Measurements from ENCODE around the gene ARSJ. TPM values are rescaled to one million over a fixed set of nuclear protein-coding genes. Genes with fewer than 3 reads are reported as not detected.

ARSJ gene
- total RNA-seq, 1 donor from 2014 or later = 11.2 TPM

- no peaks in the 10 kb centered on the region for H3K27me3 Mint-ChIP-seq (ENCODE audit: unreplicated experiment)
- H3K36me3 Mint-ChIP-seq (ENCODE audit: low read depth, unreplicated experiment) = no peaks in the 10 kb centered on the region
- no peak for TF ChIP-seq CTCF (IDR thresholded peaks at IDR 0.05; ENCODE audit: unreplicated experiment)
- H3K27ac Mint-ChIP-seq (ENCODE audit: unreplicated experiment) = no peak overlapping the region
- H3K4me3 Mint-ChIP-seq (ENCODE audit: unreplicated experiment) = no peak overlapping the region
- no peaks in the 10 kb centered on the region for H3K4me1 Mint-ChIP-seq (ENCODE audit: unreplicated experiment)
- DNase-seq (ENCODE audit: low spot score) = no peak
- H3K9me3 Mint-ChIP-seq (ENCODE audit: unreplicated experiment) = no peaks in the 10 kb centered on the region
Observed at GRCh38 chr4:113880240-113881028, 99.0 kb downstream of the ARSJ start.

GRCh38 chr4:113878668-113879067, 100.8 kb downstream of the ARSJ start:
- Mint-ChIP-seq H3K27me3 (ENCODE audit: unreplicated experiment) (no peaks in the 10 kb centered on the region), H3K36me3 (ENCODE audit: low read depth, unreplicated experiment) (no peaks in the 10 kb centered on the region), H3K4me1 (ENCODE audit: unreplicated experiment) (no peaks in the 10 kb centered on the region), H3K27ac (ENCODE audit: unreplicated experiment) (peak overlapping the region; percentile 8), H3K4me3 (ENCODE audit: unreplicated experiment) (no peak overlapping the region), H3K9me3 (ENCODE audit: unreplicated experiment) (no peaks in the 10 kb centered on the region)
- peak; percentile 73 for TF ChIP-seq CTCF (IDR thresholded peaks at IDR 0.05; ENCODE audit: unreplicated experiment)
- peak; percentile 69 for DNase-seq (ENCODE audit: low spot score)

GRCh38 chr4:113874480-113874879, 105.0 kb downstream of the ARSJ start:
- Mint-ChIP-seq H3K27me3 (ENCODE audit: unreplicated experiment) (no peaks in the 10 kb centered on the region), H3K9me3 (ENCODE audit: unreplicated experiment) (no peaks in the 10 kb centered on the region), H3K4me3 (ENCODE audit: unreplicated experiment) (no peak overlapping the region), H3K4me1 (ENCODE audit: unreplicated experiment) (peaks cover 3% of the 10 kb centered on the region), H3K36me3 (ENCODE audit: low read depth, unreplicated experiment) (no peaks in the 10 kb centered on the region), H3K27ac (ENCODE audit: unreplicated experiment) (no peak overlapping the region)
- DNase-seq (ENCODE audit: low spot score) = no peak
- no peak for TF ChIP-seq CTCF (IDR thresholded peaks at IDR 0.05; ENCODE audit: unreplicated experiment)

GRCh38 chr4:113873508-113873907, 105.9 kb downstream of the ARSJ start:
- Mint-ChIP-seq H3K36me3 (ENCODE audit: low read depth, unreplicated experiment) (no peaks in the 10 kb centered on the region), H3K4me1 (ENCODE audit: unreplicated experiment) (peaks cover 3% of the 10 kb centered on the region), H3K27me3 (ENCODE audit: unreplicated experiment) (no peaks in the 10 kb centered on the region), H3K27ac (ENCODE audit: unreplicated experiment) (no peak overlapping the region), H3K4me3 (ENCODE audit: unreplicated experiment) (no peak overlapping the region), H3K9me3 (ENCODE audit: unreplicated experiment) (no peaks in the 10 kb centered on the region)
- DNase-seq (ENCODE audit: low spot score) = no peak
- no peak for TF ChIP-seq CTCF (IDR thresholded peaks at IDR 0.05; ENCODE audit: unreplicated experiment)

- Mint-ChIP-seq H3K4me1 (ENCODE audit: unreplicated experiment) (peaks cover 3% of the 10 kb centered on the region), H3K27ac (ENCODE audit: unreplicated experiment) (no peak overlapping the region), H3K36me3 (ENCODE audit: low read depth, unreplicated experiment) (no peaks in the 10 kb centered on the region), H3K27me3 (ENCODE audit: unreplicated experiment) (no peaks in the 10 kb centered on the region), H3K9me3 (ENCODE audit: unreplicated experiment) (no peaks in the 10 kb centered on the region), H3K4me3 (ENCODE audit: unreplicated experiment) (no peak overlapping the region)
- no peak for TF ChIP-seq CTCF (IDR thresholded peaks at IDR 0.05; ENCODE audit: unreplicated experiment)
- no peak for DNase-seq (ENCODE audit: low spot score)
Observed at GRCh38 chr4:113872426-113873260, 106.8 kb downstream of the ARSJ start.

Measured in endothelial cell (in vitro differentiated cells).